B cell (primary cell): ENCODE results near the gene FLAD1. TPM values are rescaled to one million over a fixed set of nuclear protein-coding genes. Genes with fewer than 3 reads are reported as not detected.

Experiments used
- ATAC-seq: fragments of 200-7000 bp; cut with Tn5 transposase; one replicate; pipeline ENCODE4 v1.10.0; 2021; ENCODE audit warnings: low read depth, mild to moderate bottlenecking, moderate number of reproducible peaks, moderate library complexity
- CTCF ChIA-PET: fragments of 350-600 bp; sonication (Branson Sonifier 250); formaldehyde crosslinking; loops from one replicate; lab custom pipeline; 2021; ENCODE audit warnings: antibody characterized with exemption, inconsistent platforms; lab: Charles Lee
- POLR2A ChIA-PET: fragments of 350-600 bp; sonication (Branson Sonifier 250); formaldehyde crosslinking; loops from one replicate; lab custom pipeline; 2021; ENCODE audit warnings: antibody characterized with exemption; lab: Charles Lee
- DNase-seq: peaks from one replicate; pipeline ENCODE4 v3.0.0; 2013
- H2AFZ ChIP-seq: 2 replicates; pipeline ENCODE4 v1.6.1; 2012; ENCODE audit warnings: mild to moderate bottlenecking, low read depth, low read length; ENCODE audit not compliant: insufficient read depth, poor library complexity, severe bottlenecking
- H3K27ac ChIP-seq, 2 donors: 1 replicate in 1 of 2; 2 replicates in 1 of 2; pipeline ENCODE4 v1.5.1; 2012 to 2013; ENCODE audit warnings: low read length in 2 of 2, mild to moderate bottlenecking in 2 of 2, moderate library complexity in 1 of 2
- H3K27me3 ChIP-seq, 4 experiments: fragments of 200-600 bp in 1 of 4; sonication (generic) in 1 of 4; replicated peaks in 1 of 4; 1 replicate in 2 of 4; 2 replicates in 2 of 4; pipeline versions ENCODE4 v1.6.1 to v1.7.0; 2013 to 2016; ENCODE audit warnings: low read length in 3 of 4, mild to moderate bottlenecking in 2 of 4, mixed read lengths in 1 of 4, moderate library complexity in 1 of 4; ENCODE audit not compliant: insufficient read depth in 4 of 4, control insufficient read depth in 3 of 4; ENCODE audit errors: control extremely low read depth in 1 of 4
- H3K36me3 ChIP-seq, 2 experiments: replicated peaks in 1 of 2; 1 replicate in 1 of 2; 2 replicates in 1 of 2; pipeline versions ENCODE4 v1.6.1 to v1.7.1; 2013; ENCODE audit warnings: low read length in 1 of 2; ENCODE audit not compliant: insufficient read depth in 2 of 2, control insufficient read depth in 1 of 2; ENCODE audit errors: control extremely low read depth in 1 of 2, extremely low read depth in 1 of 2
- H3K4me1 ChIP-seq, 2 donors: fragments of 200-600 bp in 1 of 2; sonication (generic) in 1 of 2; 1 replicate in 1 of 2; 2 replicates in 1 of 2; pipeline versions ENCODE4 v1.5.1 to v1.6.1; 2013 to 2017; ENCODE audit warnings: low read length in 2 of 2; ENCODE audit not compliant: control insufficient read depth in 2 of 2, insufficient read depth in 2 of 2
- H3K4me2 ChIP-seq: replicated peaks from 2 replicates; pipeline ENCODE3; 2012; ENCODE audit warnings: mild to moderate bottlenecking, low read depth, low read length; ENCODE audit not compliant: poor library complexity, severe bottlenecking
- H3K4me3 ChIP-seq, 5 experiments: fragments of 200-600 bp in 1 of 5; sonication (generic) in 1 of 5; 1 replicate in 3 of 5; 2 replicates in 2 of 5; pipeline versions ENCODE4 v1.5.1 to v1.7.0; 2011 to 2016; ENCODE audit warnings: low read length in 4 of 5, mild to moderate bottlenecking in 4 of 5, low read depth in 2 of 5, control low read depth in 1 of 5, moderate library complexity in 1 of 5; ENCODE audit not compliant: insufficient read depth in 1 of 5; ENCODE audit errors: control extremely low read depth in 1 of 5, extremely low read depth in 1 of 5
- H3K79me2 ChIP-seq: fragments of 200-600 bp; sonication (generic); one replicate; pipeline ENCODE4 v1.6.0; 2016; ENCODE audit warnings: low read length; ENCODE audit not compliant: control insufficient read depth, insufficient read depth
- H3K9ac ChIP-seq: fragments of 200-600 bp; sonication (generic); 2 replicates; pipeline ENCODE4 v1.6.1; 2017; ENCODE audit warnings: mild to moderate bottlenecking, low read length, moderate library complexity
- H3K9me3 ChIP-seq, 3 donors: one replicate each; pipeline versions ENCODE4 v1.6.1 to v1.7.1; 2013; ENCODE audit warnings: low read length in 2 of 3; ENCODE audit not compliant: control insufficient read depth in 2 of 3, insufficient read depth in 1 of 3; ENCODE audit errors: control extremely low read depth in 1 of 3
- H4K20me1 ChIP-seq: 2 replicates; pipeline ENCODE4 v1.6.0; 2012; ENCODE audit warnings: mild to moderate bottlenecking, low read length; ENCODE audit not compliant: insufficient read depth, control insufficient read depth, poor library complexity, severe bottlenecking
- H3K27ac Mint-ChIP-seq: one replicate; pipeline ENCODE4 v1.8.0; 2021; ENCODE audit warnings: mixed read lengths
- H3K27me3 Mint-ChIP-seq: one replicate; pipeline ENCODE4 v1.8.0; 2021; ENCODE audit warnings: mixed read lengths
- H3K4me1 Mint-ChIP-seq: one replicate; pipeline ENCODE4 v1.8.0; 2021; ENCODE audit warnings: mixed read lengths
- H3K4me3 Mint-ChIP-seq: one replicate; pipeline ENCODE4 v1.8.0; 2021; ENCODE audit warnings: mixed read lengths
- H3K9me3 Mint-ChIP-seq: one replicate; pipeline ENCODE4 v1.8.0; 2022; ENCODE audit warnings: mixed read lengths; ENCODE audit not compliant: insufficient read depth
- CTCF ChIP-seq: fragments of 200-600 bp; IDR thresholded peaks from one replicate; pipeline ENCODE4 v1.8.0; 2022; ENCODE audit warnings: antibody characterized with exemption, mild to moderate bottlenecking
- EZH2 ChIP-seq: IDR thresholded peaks from 2 replicates; pipeline ENCODE4 v1.6.1; 2012; ENCODE audit warnings: borderline replicate concordance, low read depth, mild to moderate bottlenecking, moderate library complexity, low read length; ENCODE audit not compliant: insufficient read depth, poor library complexity, severe bottlenecking
- WGBS: methylation state at CpG from one replicate; pipeline ENCODE4 v1.1.5; 2013; ENCODE audit warnings: missing lambda C conversion rate; ENCODE audit not compliant: insufficient coverage; 5-methylcytosine and 5-hydroxymethylcytosine counted together
- intact Hi-C: fragments of 100-400 bp; cut with micrococcal nuclease; formaldehyde crosslinking; loops from one replicate; pipeline ENCODE4 v1.10.0; 2022
- polyA plus RNA-seq: library from polyadenylated mRNA; depleted of rRNA; stranded (reverse); fragments of >200 nt; gene quantifications from 2 replicates; pipeline ENCODE4 v1.2.3, GENCODE V29; 2012
- total RNA-seq, 2 donors: library from RNA; stranded (reverse); fragments of 120-200 nt in 1 of 2; gene quantifications; 1 replicate in 1 of 2; 2 replicates in 1 of 2; pipeline versions ENCODE4 v1.2.3 to v1.2.4, GENCODE V29; 2013 to 2022

Gene FLAD1
- total and polyA plus RNA-seq, 2 donors (not counting 1 experiment from before 2014, with no cell fraction given), result 51.4 to 83.0 TPM

DNA sequence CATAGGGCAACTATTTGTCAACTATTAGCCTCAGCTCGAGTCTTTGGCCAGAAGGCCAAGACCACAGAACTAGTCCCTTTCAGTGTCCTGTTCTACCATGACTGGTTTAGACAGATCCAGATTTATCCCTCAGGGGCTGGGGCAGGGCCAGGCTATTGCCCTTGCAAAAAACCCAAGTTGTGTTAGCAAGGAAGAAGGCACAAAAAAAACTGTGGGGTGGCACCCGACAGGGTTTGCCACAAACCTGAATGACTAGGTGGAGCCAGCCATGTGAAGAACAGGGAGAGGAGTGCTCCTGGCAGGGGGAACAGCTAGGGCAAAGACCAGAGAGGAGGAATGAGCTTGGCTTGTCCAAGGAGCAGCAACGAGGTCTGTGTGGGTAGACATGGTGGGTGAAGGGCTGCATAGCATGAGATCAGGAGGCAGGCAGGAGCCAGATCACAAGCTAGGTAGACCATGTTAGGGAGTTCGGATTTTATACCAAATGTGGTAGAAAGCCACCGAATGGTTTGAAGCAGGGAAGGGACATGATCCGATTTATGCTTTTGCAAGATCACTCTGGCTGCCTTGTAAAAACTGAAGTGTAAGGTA lies 54.8 kb downstream of the FLAD1 start:
- Mint-ChIP-seq H3K4me3 (no peak overlapping the region), H3K27ac (no peak overlapping the region), H3K4me1 (no peaks in the 10 kb centered on the region), H3K27me3 (peaks cover 21% of the 10 kb centered on the region), H3K9me3 (no peaks in the 10 kb centered on the region)
- ChIA-PET POLR2A (interaction anchor here (0.6 kb wide), 2 partner anchors 46 to 712 kb away, joined by 3 to 5 read pairs; no protein-coding TSS in a partner anchor), CTCF (interaction anchor here (0.9 to 1.0 kb wide), 3 partner anchors 10 to 478 kb away, joined by 3 to 5 read pairs (median 3); partner anchors contain the start of gene ADAM15)
- Histone ChIP-seq H3K4me1 (no peaks in the 10 kb centered on the region), H3K4me3 (no peak overlapping the region), H3K9ac (no peak overlapping the region), H4K20me1 (no peaks in the 10 kb centered on the region), H3K9me3 (no peaks in the 10 kb centered on the region), H3K79me2 (no peaks in the 10 kb centered on the region), H2AFZ (no peak overlapping the region), H3K4me2 (no peak overlapping the region), H3K27ac (no peak overlapping the region), H3K27me3 (peaks cover 0 to 17% (median 0%) of the 10 kb centered on the region in 4 experiments), H3K36me3 (no peaks in the 10 kb centered on the region)
- intact Hi-C loops, result no loop called here
- DNase-seq (no peak), ATAC-seq (no peak)
- 87% methylated on average over 5 of the region's 6 CpGs for WGBS
- no peak for TF ChIP-seq CTCF
- TF ChIP-seq EZH2, result no peak

DNA sequence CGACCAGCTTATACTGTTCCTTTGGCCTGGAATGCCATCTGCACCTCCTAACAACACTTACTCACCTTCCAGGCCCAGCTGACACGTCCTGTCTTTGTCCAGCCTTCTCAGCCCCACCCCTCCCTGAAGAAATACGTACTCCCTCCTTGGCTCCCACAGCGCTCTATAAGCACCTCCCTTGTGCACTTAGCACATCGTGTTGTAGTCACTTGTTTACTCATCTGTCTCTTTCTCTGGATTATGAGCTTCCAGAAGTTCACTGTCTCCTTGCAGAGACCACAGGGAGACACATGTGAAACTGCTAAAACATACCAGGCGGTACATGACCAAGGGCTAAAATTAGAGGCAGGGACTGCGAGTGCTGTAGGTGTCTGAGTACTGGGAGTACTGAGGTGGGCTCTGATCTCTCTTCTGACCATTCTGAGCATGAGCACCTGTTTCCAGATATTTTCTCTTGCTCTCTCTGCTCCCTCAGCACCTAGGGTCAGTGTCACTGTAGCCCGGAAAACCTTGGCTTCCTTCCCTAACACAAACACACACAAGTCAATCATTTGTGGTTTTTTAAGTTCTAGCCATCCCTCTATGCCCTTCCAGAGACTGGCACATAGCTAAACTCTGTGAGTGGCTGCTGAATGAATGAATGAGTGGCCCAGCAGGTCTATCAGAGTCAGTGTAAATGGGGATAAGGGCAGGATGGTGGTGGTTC lies 55.6 kb downstream of the FLAD1 start:
- no peak overlapping the region for H3K27ac ChIP-seq
- no peak overlapping the region for H3K27ac Mint-ChIP-seq
- POLR2A ChIA-PET, result interaction anchor here (0.6 kb wide), 2 partner anchors 47 to 713 kb away, joined by 3 to 5 read pairs; no protein-coding TSS in a partner anchor
- DNase-seq, result no peak
- no peak overlapping the region for H3K9ac ChIP-seq
- H3K9me3 Mint-ChIP-seq, result no peaks in the 10 kb centered on the region
- H3K27me3 ChIP-seq, result peaks cover 0 to 17% (median 0%) of the 10 kb centered on the region in 4 experiments
- no peak overlapping the region for H3K4me2 ChIP-seq
- H3K36me3 ChIP-seq, result no peaks in the 10 kb centered on the region
- H3K4me3 Mint-ChIP-seq, result no peak overlapping the region
- intact Hi-C loops, result no loop called here
- no peaks in the 10 kb centered on the region for H3K9me3 ChIP-seq
- no peaks in the 10 kb centered on the region for H3K79me2 ChIP-seq
- H3K4me1 ChIP-seq, result no peaks in the 10 kb centered on the region
- CTCF ChIA-PET, result interaction anchor here (0.9 to 1.3 kb wide), 6 partner anchors 9 to 479 kb away, joined by 3 to 5 read pairs (median 3); partner anchors contain the start of gene ADAM15
- no peak for ATAC-seq
- H3K27me3 Mint-ChIP-seq, result peaks cover 19% of the 10 kb centered on the region
- no peaks in the 10 kb centered on the region for H3K4me1 Mint-ChIP-seq
- 55% methylated on average over 8 of the region's 8 CpGs for WGBS
- H4K20me1 ChIP-seq, result no peaks in the 10 kb centered on the region
- TF ChIP-seq EZH2 (no peak), CTCF (no peak)
- H3K4me3 ChIP-seq, result no peak overlapping the region
- H2AFZ ChIP-seq, result no peak overlapping the region
